HepG2 (cell line): Measurements from ENCODE around the gene MAP1LC3B. TPM values are rescaled to one million over a fixed set of nuclear protein-coding genes. Genes with fewer than 3 reads are reported as not detected.

Experiments
- ATAC-seq: fragments of 200-7000 bp; cut with Tn5 transposase; 3 replicates; pipeline ENCODE4 v1.9.1; 2020; ENCODE audit warnings: mild to moderate bottlenecking, moderate library complexity
- BruUV-seq: library from RNA; stranded (reverse); fragments of 400-500 nt; replicated peaks from 2 replicates; lab custom pipeline; 2021; lab: Mats Ljungman, UMichigan
- CTCF ChIA-PET: fragments of 300-600 bp; formaldehyde crosslinking; extraction: SDS; loops from one replicate; lab custom pipeline; 2021; ENCODE audit warnings: low total read pairs, inconsistent platforms, low intra/inter-chr PET ratio; lab: Yijun Ruan, JAX
- POLR2A ChIA-PET: fragments of 350-600 bp; sonication (Branson Sonifier 250); formaldehyde crosslinking; loops from one replicate; lab custom pipeline; 2020; ENCODE audit warnings: antibody characterized with exemption, inconsistent platforms; lab: Yijun Ruan, JAX
- DNase-seq: peaks from one replicate; pipeline ENCODE4 v3.0.0-alpha.2; 2015; ENCODE audit warnings: low spot score
- FAIRE-seq: peaks from 3 replicates; lab custom pipeline; 2011; peaks lifted over from hg19 to GRCh38; lab: Jason Lieb, UNC
- H2AFZ ChIP-seq: one replicate; pipeline ENCODE4 v1.6.1; 2011; ENCODE audit warnings: low read length, inconsistent platforms
- H3K27ac ChIP-seq: fragments of 300-600 bp; 3 replicates; pipeline ENCODE4 v1.8.0; 2011; ENCODE audit warnings: mixed run types, mild to moderate bottlenecking, mixed read lengths, low read length, inconsistent platforms; ENCODE audit not compliant: insufficient read depth; ENCODE audit errors: extremely low read length
- H3K27me3 ChIP-seq, 2 experiments: fragments of 200-600 bp in 1 of 2; 2 replicates in 1 of 2; 3 replicates in 1 of 2; pipeline versions ENCODE4 v1.6.0 to v1.8.0; 2011; ENCODE audit warnings: low read length in 2 of 2, mild to moderate bottlenecking in 2 of 2, moderate library complexity in 2 of 2, inconsistent platforms in 1 of 2; ENCODE audit not compliant: insufficient read depth in 2 of 2, control insufficient read depth in 1 of 2
- H3K36me3 ChIP-seq, 2 experiments: fragments of 200-600 bp in 1 of 2; replicated peaks in 1 of 2; 2 replicates in 1 of 2; 3 replicates in 1 of 2; pipeline versions ENCODE4 v1.5.1 to v1.8.0; 2011; ENCODE audit warnings: low read length in 2 of 2, inconsistent platforms in 1 of 2; ENCODE audit not compliant: insufficient read depth in 2 of 2, control insufficient read depth in 1 of 2
- H3K4me1 ChIP-seq: 2 replicates; pipeline ENCODE4 v1.5.1; 2012; ENCODE audit warnings: low read length, inconsistent platforms; ENCODE audit not compliant: insufficient read depth
- H3K4me2 ChIP-seq: 2 replicates; pipeline ENCODE4 v1.6.0; 2011; ENCODE audit warnings: low read depth, low read length, inconsistent platforms
- H3K4me3 ChIP-seq, 3 experiments: fragments of 200-600 bp in 1 of 3; sonication (generic), shearing (Covaris generic) in 1 of 3; replicated peaks in 1 of 3; 2 replicates each; pipeline ENCODE4 v1.5.1; 2011 to 2016; ENCODE audit warnings: low read length in 3 of 3, inconsistent platforms in 2 of 3, low read depth in 2 of 3, mild to moderate bottlenecking in 2 of 3, control low read depth in 1 of 3, mixed read lengths in 1 of 3; ENCODE audit not compliant: insufficient read depth in 1 of 3
- H3K79me2 ChIP-seq: one replicate; pipeline ENCODE4 v1.6.1; 2011; ENCODE audit warnings: low read length, inconsistent platforms; ENCODE audit not compliant: insufficient read depth
- H3K9ac ChIP-seq: 2 replicates; pipeline ENCODE4 v1.6.0; 2011; ENCODE audit warnings: mild to moderate bottlenecking, low read depth, low read length, inconsistent platforms; ENCODE audit not compliant: insufficient read depth
- H3K9me3 ChIP-seq: 2 replicates; pipeline ENCODE4 v1.5.1; 2012; ENCODE audit warnings: mild to moderate bottlenecking, low read length
- H4K20me1 ChIP-seq: 2 replicates; pipeline ENCODE4 v1.6.0; 2011; ENCODE audit warnings: inconsistent platforms, mild to moderate bottlenecking, low read length, moderate library complexity; ENCODE audit not compliant: insufficient read depth
- MED13 ChIP-seq: sonication (generic); formaldehyde crosslinking; IDR thresholded peaks from 2 replicates; pipeline ENCODE4 v1.5.0; 2020; ENCODE audit warnings: missing genetic modification reagents
- MXD4 ChIP-seq: IDR thresholded peaks from 2 replicates; pipeline ENCODE4 v1.6.1; 2016; ENCODE audit warnings: mild to moderate bottlenecking, missing biosample characterization, missing genetic modification reagents
- NRL ChIP-seq: sonication (generic); formaldehyde crosslinking; IDR thresholded peaks from 2 replicates; pipeline ENCODE4 v1.5.0; 2020; ENCODE audit warnings: missing genetic modification reagents, mild to moderate bottlenecking, moderate library complexity, borderline replicate concordance
- PLSCR1 ChIP-seq: sonication (generic); formaldehyde crosslinking; IDR thresholded peaks from 2 replicates; pipeline ENCODE4 v1.5.0; 2020; ENCODE audit warnings: missing genetic modification reagents, mild to moderate bottlenecking, borderline replicate concordance
- PREB ChIP-seq: sonication (generic); formaldehyde crosslinking; IDR thresholded peaks from 2 replicates; pipeline ENCODE4 v1.4.0; 2020; ENCODE audit warnings: missing genetic modification reagents
- SIN3B ChIP-seq: fragments of 150-350 bp; IDR thresholded peaks from 2 replicates; pipeline ENCODE4 v1.6.1; 2014; ENCODE audit warnings: low read length
- ZFX ChIP-seq: sonication (generic); formaldehyde crosslinking; IDR thresholded peaks from 2 replicates; pipeline ENCODE4 v1.4.0; 2020; ENCODE audit warnings: mild to moderate bottlenecking, low read depth, missing genetic modification reagents, moderate library complexity
- ZNF17 ChIP-seq: sonication (generic); formaldehyde crosslinking; IDR thresholded peaks from 2 replicates; pipeline ENCODE4 v1.5.0; 2020; ENCODE audit warnings: mild to moderate bottlenecking, missing genetic modification reagents
- ZNF34 ChIP-seq: sonication (generic); formaldehyde crosslinking; IDR thresholded peaks from 2 replicates; pipeline ENCODE4 v1.4.0; 2020; ENCODE audit warnings: mild to moderate bottlenecking, missing genetic modification reagents, borderline replicate concordance
- ZNF441 ChIP-seq: sonication (generic); formaldehyde crosslinking; IDR thresholded peaks from 2 replicates; pipeline ENCODE4 v1.7.0; 2021; ENCODE audit warnings: missing genetic modification reagents, borderline replicate concordance
- WGBS: methylation state at CpG from one replicate; pipeline ENCODE4 v1.1.6; 2017; ENCODE audit warnings: low lambda C conversion rate; 5-methylcytosine and 5-hydroxymethylcytosine counted together
- in situ Hi-C: cut with HindIII; loops from 2 replicates; pipeline ENCODE4 v1.10.0; 2017; ENCODE audit warnings: low pct_unique_long_range_greater_than_20kb; ENCODE audit not compliant: extremely low pct_ligation_motif_present
- intact Hi-C: fragments of 100-400 bp; cut with micrococcal nuclease; formaldehyde crosslinking; loops from one replicate; pipeline ENCODE4 v1.10.0; 2022; ENCODE audit not compliant: unreplicated experiment
- polyA plus RNA-seq, 8 experiments: library from polyadenylated mRNA; depleted of rRNA in 3 of 8; stranded (reverse) in 7 of 8; unstranded in 1 of 8; fragments of >200 nt; fragmentation: Illumina TruSeq in 4 of 8; extraction: Trizol in 4 of 8; gene quantifications; 2 replicates each; pipeline versions ENCODE4 v1.2.1 to v1.2.3, GENCODE V29; 2011 to 2016; ENCODE audit warnings: low read depth in 4 of 8, missing spikeins in 1 of 8, mixed read lengths in 1 of 8; ENCODE audit not compliant: insufficient read depth in 1 of 8
- total RNA-seq, 5 experiments: library from RNA; depleted of rRNA; stranded (reverse); fragments of >200 nt; fragmentation: Illumina TruSeq; extraction: Trizol; gene quantifications; 2 replicates each; pipeline ENCODE4 v1.2.3, GENCODE V29; 2016; ENCODE audit warnings: low read depth in 1 of 5
- TF ChIP-seq, protein P1 (sequence below): sonication (generic); formaldehyde crosslinking; IDR thresholded peaks from 2 replicates; pipeline ENCODE4 v1.9.0; 2021; ENCODE audit warnings: mild to moderate bottlenecking, missing genetic modification reagents
- TF ChIP-seq, protein P2 (sequence below): sonication (generic); formaldehyde crosslinking; IDR thresholded peaks from 2 replicates; pipeline ENCODE4 v1.4.0; 2020; ENCODE audit warnings: low read depth, missing genetic modification reagents

Gene MAP1LC3B
- total and polyA plus RNA-seq, 2 of the 13 experiments (the other 11 are each of a cell fraction or from before 2014, with no cell fraction given) = 15.7 to 37.4 TPM

- no TSS peak for BruUV-seq
- in situ Hi-C loops (no loop called here), intact Hi-C loops (no loop called here)
- FAIRE-seq = no peak
- H3K36me3 ChIP-seq = peaks cover 48 to 80% of the 10 kb centered on the region in 2 experiments
- H3K9ac ChIP-seq = no peak overlapping the region
- 94% methylated on average over 31 of the region's 31 CpGs for WGBS
- no peak for DNase-seq
- no peak overlapping the region for H3K27ac ChIP-seq
- ChIA-PET POLR2A (no interaction called here), CTCF (no interaction called here)
- H3K4me3 ChIP-seq = no peak overlapping the region
- H3K79me2 ChIP-seq = no peaks in the 10 kb centered on the region
- H2AFZ ChIP-seq = no peak overlapping the region
- no peaks in the 10 kb centered on the region for H4K20me1 ChIP-seq
- H3K9me3 ChIP-seq = no peaks in the 10 kb centered on the region
- ATAC-seq = peak; percentile 10
- H3K27me3 ChIP-seq = no peaks in the 10 kb centered on the region
- H3K4me1 ChIP-seq = no peaks in the 10 kb centered on the region
- no peak overlapping the region for H3K4me2 ChIP-seq
- no peak for TF ChIP-seq ZFX (CRISPR knock-in tag)
- TF ChIP-seq PREB (CRISPR knock-in tag) = no peak
- no peak for TF ChIP-seq PLSCR1 (CRISPR knock-in tag)
- no peak for TF ChIP-seq NRL
- TF ChIP-seq SIN3B = no peak
- no peak for TF ChIP-seq MXD4
- TF ChIP-seq MED13 (CRISPR knock-in tag) = no peak
- TF ChIP-seq, protein P1, sequence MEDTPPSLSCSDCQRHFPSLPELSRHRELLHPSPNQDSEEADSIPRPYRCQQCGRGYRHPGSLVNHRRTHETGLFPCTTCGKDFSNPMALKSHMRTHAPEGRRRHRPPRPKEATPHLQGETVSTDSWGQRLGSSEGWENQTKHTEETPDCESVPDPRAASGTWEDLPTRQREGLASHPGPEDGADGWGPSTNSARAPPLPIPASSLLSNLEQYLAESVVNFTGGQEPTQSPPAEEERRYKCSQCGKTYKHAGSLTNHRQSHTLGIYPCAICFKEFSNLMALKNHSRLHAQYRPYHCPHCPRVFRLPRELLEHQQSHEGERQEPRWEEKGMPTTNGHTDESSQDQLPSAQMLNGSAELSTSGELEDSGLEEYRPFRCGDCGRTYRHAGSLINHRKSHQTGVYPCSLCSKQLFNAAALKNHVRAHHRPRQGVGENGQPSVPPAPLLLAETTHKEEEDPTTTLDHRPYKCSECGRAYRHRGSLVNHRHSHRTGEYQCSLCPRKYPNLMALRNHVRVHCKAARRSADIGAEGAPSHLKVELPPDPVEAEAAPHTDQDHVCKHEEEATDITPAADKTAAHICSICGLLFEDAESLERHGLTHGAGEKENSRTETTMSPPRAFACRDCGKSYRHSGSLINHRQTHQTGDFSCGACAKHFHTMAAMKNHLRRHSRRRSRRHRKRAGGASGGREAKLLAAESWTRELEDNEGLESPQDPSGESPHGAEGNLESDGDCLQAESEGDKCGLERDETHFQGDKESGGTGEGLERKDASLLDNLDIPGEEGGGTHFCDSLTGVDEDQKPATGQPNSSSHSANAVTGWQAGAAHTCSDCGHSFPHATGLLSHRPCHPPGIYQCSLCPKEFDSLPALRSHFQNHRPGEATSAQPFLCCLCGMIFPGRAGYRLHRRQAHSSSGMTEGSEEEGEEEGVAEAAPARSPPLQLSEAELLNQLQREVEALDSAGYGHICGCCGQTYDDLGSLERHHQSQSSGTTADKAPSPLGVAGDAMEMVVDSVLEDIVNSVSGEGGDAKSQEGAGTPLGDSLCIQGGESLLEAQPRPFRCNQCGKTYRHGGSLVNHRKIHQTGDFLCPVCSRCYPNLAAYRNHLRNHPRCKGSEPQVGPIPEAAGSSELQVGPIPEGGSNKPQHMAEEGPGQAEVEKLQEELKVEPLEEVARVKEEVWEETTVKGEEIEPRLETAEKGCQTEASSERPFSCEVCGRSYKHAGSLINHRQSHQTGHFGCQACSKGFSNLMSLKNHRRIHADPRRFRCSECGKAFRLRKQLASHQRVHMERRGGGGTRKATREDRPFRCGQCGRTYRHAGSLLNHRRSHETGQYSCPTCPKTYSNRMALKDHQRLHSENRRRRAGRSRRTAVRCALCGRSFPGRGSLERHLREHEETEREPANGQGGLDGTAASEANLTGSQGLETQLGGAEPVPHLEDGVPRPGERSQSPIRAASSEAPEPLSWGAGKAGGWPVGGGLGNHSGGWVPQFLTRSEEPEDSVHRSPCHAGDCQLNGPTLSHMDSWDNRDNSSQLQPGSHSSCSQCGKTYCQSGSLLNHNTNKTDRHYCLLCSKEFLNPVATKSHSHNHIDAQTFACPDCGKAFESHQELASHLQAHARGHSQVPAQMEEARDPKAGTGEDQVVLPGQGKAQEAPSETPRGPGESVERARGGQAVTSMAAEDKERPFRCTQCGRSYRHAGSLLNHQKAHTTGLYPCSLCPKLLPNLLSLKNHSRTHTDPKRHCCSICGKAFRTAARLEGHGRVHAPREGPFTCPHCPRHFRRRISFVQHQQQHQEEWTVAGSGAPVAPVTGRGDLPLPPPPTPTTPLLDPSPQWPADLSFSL (CRISPR knock-in tag) = no peak
- TF ChIP-seq ZNF441 = no peak
- no peak for TF ChIP-seq ZNF34 (CRISPR knock-in tag)
- no peak for TF ChIP-seq ZNF17 (CRISPR knock-in tag)
- TF ChIP-seq, protein P2, sequence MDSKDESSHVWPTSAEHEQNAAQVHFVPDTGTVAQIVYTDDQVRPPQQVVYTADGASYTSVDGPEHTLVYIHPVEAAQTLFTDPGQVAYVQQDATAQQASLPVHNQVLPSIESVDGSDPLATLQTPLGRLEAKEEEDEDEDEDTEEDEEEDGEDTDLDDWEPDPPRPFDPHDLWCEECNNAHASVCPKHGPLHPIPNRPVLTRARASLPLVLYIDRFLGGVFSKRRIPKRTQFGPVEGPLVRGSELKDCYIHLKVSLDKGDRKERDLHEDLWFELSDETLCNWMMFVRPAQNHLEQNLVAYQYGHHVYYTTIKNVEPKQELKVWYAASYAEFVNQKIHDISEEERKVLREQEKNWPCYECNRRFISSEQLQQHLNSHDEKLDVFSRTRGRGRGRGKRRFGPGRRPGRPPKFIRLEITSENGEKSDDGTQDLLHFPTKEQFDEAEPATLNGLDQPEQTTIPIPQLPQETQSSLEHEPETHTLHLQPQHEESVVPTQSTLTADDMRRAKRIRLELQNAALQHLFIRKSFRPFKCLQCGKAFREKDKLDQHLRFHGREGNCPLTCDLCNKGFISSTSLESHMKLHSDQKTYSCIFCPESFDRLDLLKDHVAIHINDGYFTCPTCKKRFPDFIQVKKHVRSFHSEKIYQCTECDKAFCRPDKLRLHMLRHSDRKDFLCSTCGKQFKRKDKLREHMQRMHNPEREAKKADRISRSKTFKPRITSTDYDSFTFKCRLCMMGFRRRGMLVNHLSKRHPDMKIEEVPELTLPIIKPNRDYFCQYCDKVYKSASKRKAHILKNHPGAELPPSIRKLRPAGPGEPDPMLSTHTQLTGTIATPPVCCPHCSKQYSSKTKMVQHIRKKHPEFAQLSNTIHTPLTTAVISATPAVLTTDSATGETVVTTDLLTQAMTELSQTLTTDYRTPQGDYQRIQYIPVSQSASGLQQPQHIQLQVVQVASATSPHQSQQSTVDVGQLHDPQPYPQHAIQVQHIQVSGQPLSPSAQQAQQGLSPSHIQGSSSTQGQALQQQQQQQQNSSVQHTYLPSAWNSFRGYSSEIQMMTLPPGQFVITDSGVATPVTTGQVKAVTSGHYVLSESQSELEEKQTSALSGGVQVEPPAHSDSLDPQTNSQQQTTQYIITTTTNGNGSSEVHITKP (CRISPR knock-in tag) = no peak
These were observed 20.3 kb downstream of the MAP1LC3B start for GRCh38 chr16:87412371-87412995.
